ENCODE results near the gene SENP1. TPM values are rescaled to one million over a fixed set of nuclear protein-coding genes. Genes with fewer than 3 reads are reported as not detected.

SENP1 gene
- polyA plus RNA-seq, 1 donor from 2014 or later, result 14.0 TPM

- no peaks in the 10 kb centered on the region for H3F3A ChIP-seq (ENCODE audit: insufficient read depth, low read length, poor library complexity, severe bottlenecking)
- H4K20me1 ChIP-seq (ENCODE audit: insufficient read depth), result no peaks in the 10 kb centered on the region
- H3K36me3 ChIP-seq (ENCODE audit: insufficient read depth, low read length), result no peaks in the 10 kb centered on the region
- H2AFZ ChIP-seq (ENCODE audit: low read depth, low read length), result no peak overlapping the region
- no peaks in the 10 kb centered on the region for H3K79me2 ChIP-seq (replicated peaks; ENCODE audit: insufficient read depth, low read length)
- H3K9ac ChIP-seq (ENCODE audit: low read length), result no peak overlapping the region
- no peaks in the 10 kb centered on the region for H3K9me3 ChIP-seq (ENCODE audit: low read length)
- H3K4me2 ChIP-seq (ENCODE audit: low read length), result no peak overlapping the region
- no peak for TF ChIP-seq MXI1 (conservative IDR thresholded peaks at IDR 0.05; ENCODE audit: poor library complexity, severe bottlenecking)
- TF ChIP-seq SMC3 (conservative IDR thresholded peaks at IDR 0.05; ENCODE audit: poor library complexity), result no peak
- TF ChIP-seq REST (IDR thresholded peaks at IDR 0.05; ENCODE audit: borderline replicate concordance), result no peak
- no peak for TF ChIP-seq TAF1 (IDR thresholded peaks at IDR 0.05; ENCODE audit: low read depth)
- no peak for TF ChIP-seq EP300 (conservative IDR thresholded peaks at IDR 0.05; ENCODE audit: poor library complexity, severe bottlenecking)
- no peak for TF ChIP-seq EZH2 (IDR thresholded peaks at IDR 0.05; ENCODE audit: borderline replicate concordance, insufficient read depth, low read length, poor library complexity, severe bottlenecking)
- TF ChIP-seq RAD21 (conservative IDR thresholded peaks at IDR 0.05), result no peak
- TF ChIP-seq POLR2AphosphoS5 (IDR thresholded peaks at IDR 0.05), result no peak
- TF ChIP-seq, protein P1, sequence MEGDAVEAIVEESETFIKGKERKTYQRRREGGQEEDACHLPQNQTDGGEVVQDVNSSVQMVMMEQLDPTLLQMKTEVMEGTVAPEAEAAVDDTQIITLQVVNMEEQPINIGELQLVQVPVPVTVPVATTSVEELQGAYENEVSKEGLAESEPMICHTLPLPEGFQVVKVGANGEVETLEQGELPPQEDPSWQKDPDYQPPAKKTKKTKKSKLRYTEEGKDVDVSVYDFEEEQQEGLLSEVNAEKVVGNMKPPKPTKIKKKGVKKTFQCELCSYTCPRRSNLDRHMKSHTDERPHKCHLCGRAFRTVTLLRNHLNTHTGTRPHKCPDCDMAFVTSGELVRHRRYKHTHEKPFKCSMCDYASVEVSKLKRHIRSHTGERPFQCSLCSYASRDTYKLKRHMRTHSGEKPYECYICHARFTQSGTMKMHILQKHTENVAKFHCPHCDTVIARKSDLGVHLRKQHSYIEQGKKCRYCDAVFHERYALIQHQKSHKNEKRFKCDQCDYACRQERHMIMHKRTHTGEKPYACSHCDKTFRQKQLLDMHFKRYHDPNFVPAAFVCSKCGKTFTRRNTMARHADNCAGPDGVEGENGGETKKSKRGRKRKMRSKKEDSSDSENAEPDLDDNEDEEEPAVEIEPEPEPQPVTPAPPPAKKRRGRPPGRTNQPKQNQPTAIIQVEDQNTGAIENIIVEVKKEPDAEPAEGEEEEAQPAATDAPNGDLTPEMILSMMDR (IDR thresholded peaks at IDR 0.05; ENCODE audit: poor library complexity, severe bottlenecking), result no peak
- H3K27me3 ChIP-seq (ENCODE audit: insufficient read depth, low read depth, low read length), result no peaks in the 10 kb centered on the region
- H3K4me3 ChIP-seq (ENCODE audit: low read length), result no peak overlapping the region
- H3K27ac ChIP-seq (ENCODE audit: low read length), result no peak overlapping the region
- no peaks in the 10 kb centered on the region for H3K9me2 ChIP-seq (ENCODE audit: insufficient read depth, low read length)
Measured at GRCh38 chr12:48029491-48030172, 76.2 kb downstream of the SENP1 start.

DNA sequence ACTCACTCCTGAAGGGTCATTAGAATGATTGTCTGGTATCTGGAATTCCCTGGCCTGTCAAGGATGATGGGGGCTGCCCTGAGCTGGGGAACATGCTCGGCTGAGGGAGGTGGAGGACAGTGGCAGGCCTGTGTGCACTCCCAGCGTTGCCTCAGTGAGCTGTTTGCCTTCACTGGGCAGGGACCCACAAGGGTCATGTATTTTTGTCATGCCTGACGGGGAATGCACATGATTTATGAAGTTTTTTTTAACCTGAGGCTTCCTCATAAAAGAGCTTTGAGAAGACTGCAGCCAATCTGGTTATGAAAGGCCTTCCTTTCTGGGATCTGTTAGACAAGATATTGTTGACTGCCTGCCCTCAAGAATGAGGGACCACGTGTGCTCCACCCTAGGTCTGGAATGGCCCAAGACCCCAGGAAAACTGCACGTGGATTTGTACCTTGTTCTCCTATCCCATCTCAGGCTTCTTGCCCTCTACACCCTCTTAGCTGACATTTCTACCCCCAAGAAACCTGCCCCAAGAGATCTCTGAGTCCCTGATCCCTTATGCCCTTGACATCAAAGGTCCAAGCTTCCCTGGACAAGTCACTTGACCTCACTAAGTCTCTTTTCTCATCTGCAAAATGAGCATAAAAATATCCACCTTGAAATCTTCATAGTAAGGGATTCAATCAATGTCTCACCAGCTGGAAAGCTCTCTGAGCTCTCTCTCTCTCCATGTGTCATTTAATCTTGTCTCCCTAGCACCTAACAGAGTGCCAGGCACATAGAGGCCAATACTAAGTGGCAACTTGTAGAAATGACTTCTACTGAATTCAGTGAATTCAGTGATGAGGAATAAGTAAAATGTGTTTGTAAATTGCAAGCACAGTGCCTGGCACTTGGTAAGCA is 77.1 kb downstream of the SENP1 start:
- Histone ChIP-seq H3K9ac (ENCODE audit: low read length) (no peak overlapping the region), H2AFZ (ENCODE audit: low read depth, low read length) (no peak overlapping the region), H3F3A (ENCODE audit: insufficient read depth, low read length, poor library complexity, severe bottlenecking) (no peaks in the 10 kb centered on the region), H3K27me3 (ENCODE audit: insufficient read depth, low read depth, low read length) (no peaks in the 10 kb centered on the region), H3K9me2 (ENCODE audit: insufficient read depth, low read length) (no peaks in the 10 kb centered on the region), H3K9me3 (ENCODE audit: low read length) (no peaks in the 10 kb centered on the region), H3K79me2 (replicated peaks; ENCODE audit: insufficient read depth, low read length) (no peaks in the 10 kb centered on the region), H3K27ac (ENCODE audit: low read length) (no peak overlapping the region), H3K4me3 (ENCODE audit: low read length) (no peak overlapping the region), H3K36me3 (ENCODE audit: insufficient read depth, low read length) (no peaks in the 10 kb centered on the region), H3K4me2 (ENCODE audit: low read length) (no peak overlapping the region), H4K20me1 (ENCODE audit: insufficient read depth) (no peaks in the 10 kb centered on the region)
- no peak for TF ChIP-seq TAF1 (IDR thresholded peaks at IDR 0.05; ENCODE audit: low read depth)
- TF ChIP-seq REST (IDR thresholded peaks at IDR 0.05; ENCODE audit: borderline replicate concordance), result no peak
- no peak for TF ChIP-seq EZH2 (IDR thresholded peaks at IDR 0.05; ENCODE audit: borderline replicate concordance, insufficient read depth, low read length, poor library complexity, severe bottlenecking)
- TF ChIP-seq POLR2AphosphoS5 (IDR thresholded peaks at IDR 0.05), result no peak
- TF ChIP-seq, protein P1 (IDR thresholded peaks at IDR 0.05; ENCODE audit: poor library complexity, severe bottlenecking), result no peak
- no peak for TF ChIP-seq RAD21 (conservative IDR thresholded peaks at IDR 0.05)
- TF ChIP-seq MXI1 (conservative IDR thresholded peaks at IDR 0.05; ENCODE audit: poor library complexity, severe bottlenecking), result no peak
- TF ChIP-seq SMC3 (conservative IDR thresholded peaks at IDR 0.05; ENCODE audit: poor library complexity), result no peak
- no peak for TF ChIP-seq EP300 (conservative IDR thresholded peaks at IDR 0.05; ENCODE audit: poor library complexity, severe bottlenecking)
